Activated CD4-positive, alpha-beta T cell treated with anti-CD3 and anti-CD28 coated beads, Interleukin-2, amount 10 ng/mL, durations not matched to agents 24 days and 14 days (primary cell): ENCODE data around the gene USP40. TPM values are rescaled to one million over a fixed set of nuclear protein-coding genes. Genes with fewer than 3 reads are reported as not detected.

Source experiments
- DNase-seq: peaks from one replicate; pipeline ENCODE4 v3.0.0; 2022
- H3K27ac Mint-ChIP-seq: one replicate; pipeline ENCODE4 v1.8.0; 2022; ENCODE audit warnings: mild to moderate bottlenecking, mixed read lengths
- H3K27me3 Mint-ChIP-seq: one replicate; pipeline ENCODE4 v1.8.0; 2022; ENCODE audit warnings: mixed read lengths
- H3K36me3 Mint-ChIP-seq: one replicate; pipeline ENCODE4 v1.8.0; 2022; ENCODE audit warnings: low read depth, mild to moderate bottlenecking, mixed read lengths
- H3K4me1 Mint-ChIP-seq: one replicate; pipeline ENCODE4 v1.8.0; 2021; ENCODE audit warnings: mixed read lengths
- H3K4me3 Mint-ChIP-seq: one replicate; pipeline ENCODE4 v1.8.0; 2022; ENCODE audit warnings: mild to moderate bottlenecking, moderate library complexity, mixed read lengths
- H3K9me3 Mint-ChIP-seq: one replicate; pipeline ENCODE4 v1.8.0; 2021; ENCODE audit warnings: mixed read lengths
- intact Hi-C: fragments of 100-400 bp; cut with micrococcal nuclease; formaldehyde crosslinking; loops from one replicate; pipeline ENCODE4 v1.15.1; 2023
- total RNA-seq: library from RNA; stranded (reverse); gene quantifications from 2 replicates; pipeline ENCODE4 v1.2.3, GENCODE V29; 2022

The USP40 gene
- total RNA-seq, 1 donor from 2014 or later: 12.8 TPM

DNA sequence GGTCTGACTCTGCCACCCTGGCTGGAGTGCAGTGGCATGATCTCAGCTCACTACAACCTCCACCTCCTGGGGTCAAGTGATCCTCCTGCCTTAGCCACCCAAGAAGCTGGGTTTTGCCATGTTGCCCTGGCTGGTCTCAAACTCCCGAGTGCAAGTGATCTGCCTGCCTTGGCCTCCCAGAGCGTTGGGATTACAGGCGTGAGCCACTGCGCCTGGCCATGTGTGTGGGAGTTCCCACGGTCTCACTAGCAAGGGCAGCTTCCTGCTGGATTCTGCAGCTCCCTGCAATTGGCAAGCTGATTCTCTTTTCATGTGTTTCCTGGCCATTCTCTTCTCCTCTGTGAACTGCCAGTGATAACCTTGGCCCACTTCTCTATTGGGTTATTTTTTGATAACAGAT is 84.0 kb downstream of the USP40 start:
- DNase-seq: no peak
- intact Hi-C loops: no loop called here
- Mint-ChIP-seq H3K4me1 (no peaks in the 10 kb centered on the region), H3K27ac (no peak overlapping the region), H3K27me3 (no peaks in the 10 kb centered on the region), H3K4me3 (no peak overlapping the region), H3K9me3 (no peaks in the 10 kb centered on the region), H3K36me3 (peaks cover 4% of the 10 kb centered on the region)

DNA sequence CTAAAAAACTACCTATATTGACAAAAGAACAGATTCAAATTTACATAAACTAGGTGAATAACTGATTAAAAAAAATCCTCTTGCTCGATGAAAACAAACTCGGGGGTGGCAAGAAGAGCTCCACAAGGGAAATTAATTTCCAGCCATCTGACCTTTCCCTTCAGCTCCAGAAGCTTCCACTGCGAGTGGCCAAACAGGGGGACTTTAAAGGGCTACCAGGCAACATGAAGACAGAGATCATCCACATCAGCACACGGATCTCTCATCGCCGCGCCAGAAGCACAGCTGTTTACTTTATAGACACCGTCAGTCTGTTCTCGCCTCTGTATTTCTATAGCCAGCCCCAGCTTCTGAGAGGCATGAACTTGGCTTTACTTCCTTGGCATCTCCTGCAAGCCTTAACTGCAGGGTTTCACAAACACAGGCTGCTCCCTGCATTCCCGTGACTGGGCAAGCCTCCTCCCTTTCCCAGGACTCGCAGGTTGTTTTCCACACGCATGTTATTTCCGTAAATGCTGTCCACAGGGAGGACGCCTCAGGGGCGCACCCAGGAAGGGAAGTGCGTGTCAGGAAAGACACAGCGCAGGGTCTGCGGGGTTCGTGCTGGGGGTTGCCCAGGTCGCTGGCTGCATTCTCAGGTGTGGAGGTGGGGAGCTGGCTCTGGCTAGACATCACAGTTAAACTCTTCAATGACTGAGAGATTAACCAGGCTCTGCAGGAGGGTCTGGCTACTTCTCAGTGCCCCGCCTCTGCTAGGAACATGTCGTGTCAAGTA is 85.0 kb downstream of the USP40 start:
- Mint-ChIP-seq H3K27ac (no peak overlapping the region), H3K27me3 (no peaks in the 10 kb centered on the region), H3K9me3 (no peaks in the 10 kb centered on the region), H3K4me1 (no peaks in the 10 kb centered on the region), H3K36me3 (peaks cover 4% of the 10 kb centered on the region), H3K4me3 (no peak overlapping the region)
- DNase-seq: no peak
- intact Hi-C loops: no loop called here

DNA sequence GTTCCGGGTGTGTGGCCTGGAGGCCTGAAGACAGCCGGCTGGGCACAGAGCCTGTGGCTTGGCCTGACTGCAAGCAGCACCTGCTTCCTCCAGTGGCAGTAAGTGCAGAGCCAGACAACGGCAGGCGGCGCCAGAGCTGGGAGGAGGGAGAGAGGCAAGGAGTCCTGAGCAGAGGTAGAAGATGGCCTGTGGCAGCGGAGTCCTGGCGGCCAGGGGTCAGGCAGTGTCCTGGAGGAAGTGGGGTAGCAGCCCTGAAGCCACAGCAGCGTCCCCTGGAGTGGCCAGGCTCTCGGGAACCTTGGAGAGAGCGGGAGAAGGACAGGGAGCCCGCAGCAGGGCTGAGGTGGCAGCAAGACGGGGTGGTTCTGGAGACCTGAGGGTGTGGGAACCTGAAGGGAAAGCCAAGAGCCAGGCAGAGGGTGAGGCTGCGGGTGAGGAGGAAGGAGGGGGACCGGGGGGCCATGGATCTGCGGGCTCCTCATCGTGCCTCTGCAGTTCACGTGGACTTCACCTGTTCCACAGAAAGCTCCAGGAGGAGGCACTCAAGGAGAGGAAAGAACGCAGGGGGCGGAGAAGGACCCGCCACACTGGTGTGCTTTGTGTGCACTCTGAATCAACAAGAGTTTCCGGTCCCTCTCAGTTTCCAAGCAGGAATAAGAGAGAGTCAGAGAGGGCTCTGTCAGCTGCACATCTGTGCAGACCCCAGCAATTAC is 85.9 kb downstream of the USP40 start:
- Mint-ChIP-seq H3K4me3 (no peak overlapping the region), H3K9me3 (no peaks in the 10 kb centered on the region), H3K36me3 (peaks cover 4% of the 10 kb centered on the region), H3K27ac (no peak overlapping the region), H3K4me1 (no peaks in the 10 kb centered on the region), H3K27me3 (no peaks in the 10 kb centered on the region)
- intact Hi-C loops: no loop called here
- DNase-seq: no peak

DNA sequence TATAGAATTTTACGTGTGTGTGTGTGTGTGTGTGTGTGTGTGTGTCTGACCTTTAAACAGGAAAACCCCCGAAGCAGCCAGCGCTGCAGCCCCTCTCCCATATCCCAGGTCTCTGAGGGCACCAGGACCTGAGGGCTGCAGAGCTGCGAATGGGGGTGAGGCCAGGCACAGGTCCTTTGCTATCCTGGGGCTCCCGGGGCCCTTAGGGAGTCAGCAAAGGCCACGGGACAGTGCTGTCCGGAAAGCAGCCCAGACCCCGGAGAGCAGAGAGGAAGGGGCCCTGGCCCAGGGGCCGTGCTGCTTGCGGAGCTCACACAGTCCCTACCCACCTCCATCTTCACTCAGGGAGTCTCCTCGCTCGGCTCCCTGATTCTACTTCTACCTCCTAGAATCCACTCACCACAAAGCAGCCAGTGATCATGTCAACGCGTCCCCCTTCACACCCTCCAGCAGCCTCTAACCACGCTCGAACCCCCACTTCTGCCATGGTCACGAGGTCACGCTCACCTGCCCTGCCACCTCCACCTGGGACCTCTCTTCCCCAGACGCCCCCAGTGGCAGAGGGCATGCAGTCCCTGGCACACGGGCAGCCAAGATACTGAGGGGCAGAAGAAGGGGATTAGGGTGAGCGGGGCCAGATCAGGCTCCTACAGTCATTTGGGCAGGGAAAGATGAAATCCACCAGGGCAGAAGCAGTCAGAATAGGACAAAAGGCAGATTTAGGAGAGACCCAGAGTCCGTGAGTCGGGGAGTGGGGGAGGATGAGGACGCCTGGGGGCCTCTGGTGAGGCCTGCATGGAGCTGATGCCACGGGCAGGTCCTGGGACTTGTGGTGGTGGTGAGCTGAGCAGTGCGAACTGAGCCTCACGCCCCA is 86.7 kb downstream of the USP40 start:
- DNase-seq: no peak
- Mint-ChIP-seq H3K36me3 (peaks cover 1% of the 10 kb centered on the region), H3K27me3 (no peaks in the 10 kb centered on the region), H3K9me3 (no peaks in the 10 kb centered on the region), H3K4me1 (no peaks in the 10 kb centered on the region), H3K4me3 (no peak overlapping the region), H3K27ac (no peak overlapping the region)
- intact Hi-C loops: no loop called here

DNA sequence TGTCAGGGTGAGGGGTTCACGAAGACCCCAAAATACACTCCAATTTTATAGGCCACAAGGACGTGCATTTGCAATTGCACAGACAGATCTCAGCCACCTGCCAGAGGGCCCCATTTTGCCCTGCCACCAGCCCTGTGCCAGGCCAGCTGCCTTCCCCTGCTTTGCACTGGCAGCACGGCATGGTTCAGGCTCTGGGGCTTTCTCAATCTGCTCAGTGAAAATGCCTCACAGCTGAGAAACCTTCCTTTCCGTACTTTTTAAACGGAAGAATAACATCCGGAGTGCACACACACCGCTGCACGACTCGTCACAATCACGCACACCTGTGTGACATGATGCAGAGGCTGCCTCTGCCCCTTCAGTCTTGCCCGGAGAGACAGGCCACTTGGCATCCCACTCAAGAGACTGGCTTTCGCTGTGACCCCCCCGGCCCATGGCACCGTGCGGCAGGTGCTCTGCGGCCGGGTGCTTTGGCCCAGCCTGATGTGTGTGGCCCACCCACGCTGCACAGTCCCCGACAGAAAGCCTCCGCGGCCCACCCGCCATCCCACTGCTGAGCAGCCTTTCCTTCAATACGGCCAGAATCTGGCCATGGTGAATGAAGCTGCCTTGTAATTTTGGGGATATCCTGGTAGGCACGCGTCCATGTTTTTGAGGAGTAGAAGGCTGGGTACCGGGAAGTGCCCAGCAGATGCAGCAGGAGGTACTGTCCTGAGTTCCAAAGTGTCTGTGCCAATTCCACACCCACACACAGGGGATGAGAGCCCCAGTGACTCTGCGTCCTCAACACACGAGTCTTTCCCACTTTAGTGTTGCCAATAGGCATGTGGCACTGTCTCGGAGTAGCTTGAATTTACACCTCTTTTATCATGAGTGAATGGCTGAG is 88.8 kb downstream of the USP40 start:
- no peak for DNase-seq
- Mint-ChIP-seq H3K27me3 (no peaks in the 10 kb centered on the region), H3K9me3 (no peaks in the 10 kb centered on the region), H3K4me1 (no peaks in the 10 kb centered on the region), H3K4me3 (no peak overlapping the region), H3K36me3 (peaks cover under 1% of the 10 kb centered on the region), H3K27ac (no peak overlapping the region)
- intact Hi-C loops: no loop called here

DNA sequence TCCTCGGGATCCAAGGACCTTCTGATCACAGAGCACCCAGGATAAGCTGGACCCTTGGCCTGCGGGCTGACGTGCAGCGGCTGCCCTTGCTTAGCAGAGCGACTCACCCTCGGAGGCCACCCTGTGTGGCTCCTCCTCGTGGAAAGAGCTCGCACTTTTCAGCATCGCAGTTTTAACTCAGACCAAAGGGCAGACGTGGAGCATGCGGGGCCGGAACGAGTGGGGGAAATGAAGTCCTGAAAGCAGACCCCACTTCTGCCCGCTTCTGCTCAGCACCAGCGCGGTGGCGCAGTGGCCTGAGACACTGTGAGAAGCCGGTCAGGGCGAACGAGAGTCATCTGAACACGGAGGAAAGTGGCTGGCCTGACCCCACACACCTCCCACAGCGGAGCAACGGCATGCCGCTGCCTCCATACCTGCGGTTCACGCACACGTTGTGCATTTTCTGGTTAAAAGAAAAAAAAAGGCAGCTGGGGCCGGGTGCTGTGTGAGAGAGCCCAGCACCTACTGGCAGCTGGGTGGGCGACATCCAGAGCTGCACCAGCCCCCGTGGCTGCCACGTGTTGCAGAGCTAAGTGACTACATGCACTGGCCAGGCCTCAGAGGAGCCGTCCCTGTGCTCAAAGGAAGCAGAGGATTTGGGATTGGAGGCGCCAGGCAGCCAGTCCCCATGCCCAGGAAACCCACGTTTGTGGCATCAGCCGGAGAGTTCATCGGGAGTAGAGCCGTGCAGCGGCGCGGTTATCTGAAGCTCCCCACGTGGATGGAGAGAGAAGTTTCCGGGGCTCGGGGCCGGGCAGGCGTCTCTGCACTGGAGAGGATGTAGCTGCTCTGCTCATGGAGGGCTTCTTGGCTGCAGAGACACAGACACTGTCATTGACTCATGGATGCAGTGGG is 89.7 kb downstream of the USP40 start:
- Mint-ChIP-seq H3K36me3 (peaks cover 6% of the 10 kb centered on the region), H3K4me1 (no peaks in the 10 kb centered on the region), H3K4me3 (no peak overlapping the region), H3K27ac (no peak overlapping the region), H3K27me3 (no peaks in the 10 kb centered on the region), H3K9me3 (no peaks in the 10 kb centered on the region)
- DNase-seq: no peak
- intact Hi-C loops: no loop called here

DNA sequence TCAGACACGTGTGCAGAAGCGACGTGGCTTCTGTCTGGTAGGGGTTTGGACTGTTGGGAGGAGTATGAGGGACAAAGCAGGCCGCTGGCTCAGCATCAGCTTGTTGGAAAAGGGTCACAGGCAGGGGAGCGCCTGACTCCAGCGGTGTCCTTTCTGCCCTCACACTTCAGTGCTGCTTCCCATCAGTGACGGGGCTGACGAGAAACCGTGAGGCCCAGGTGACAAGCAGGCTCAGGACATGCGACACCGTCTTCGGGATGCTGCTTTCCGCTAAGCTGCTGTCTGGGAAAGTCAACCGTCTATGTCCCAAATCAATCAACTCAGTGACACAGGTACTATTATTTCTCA is 90.5 kb downstream of the USP40 start:
- Mint-ChIP-seq H3K9me3 (no peaks in the 10 kb centered on the region), H3K4me1 (no peaks in the 10 kb centered on the region), H3K4me3 (no peak overlapping the region), H3K36me3 (peaks cover 7% of the 10 kb centered on the region), H3K27ac (no peak overlapping the region), H3K27me3 (no peaks in the 10 kb centered on the region)
- DNase-seq: no peak
- intact Hi-C loops: no loop called here

DNA sequence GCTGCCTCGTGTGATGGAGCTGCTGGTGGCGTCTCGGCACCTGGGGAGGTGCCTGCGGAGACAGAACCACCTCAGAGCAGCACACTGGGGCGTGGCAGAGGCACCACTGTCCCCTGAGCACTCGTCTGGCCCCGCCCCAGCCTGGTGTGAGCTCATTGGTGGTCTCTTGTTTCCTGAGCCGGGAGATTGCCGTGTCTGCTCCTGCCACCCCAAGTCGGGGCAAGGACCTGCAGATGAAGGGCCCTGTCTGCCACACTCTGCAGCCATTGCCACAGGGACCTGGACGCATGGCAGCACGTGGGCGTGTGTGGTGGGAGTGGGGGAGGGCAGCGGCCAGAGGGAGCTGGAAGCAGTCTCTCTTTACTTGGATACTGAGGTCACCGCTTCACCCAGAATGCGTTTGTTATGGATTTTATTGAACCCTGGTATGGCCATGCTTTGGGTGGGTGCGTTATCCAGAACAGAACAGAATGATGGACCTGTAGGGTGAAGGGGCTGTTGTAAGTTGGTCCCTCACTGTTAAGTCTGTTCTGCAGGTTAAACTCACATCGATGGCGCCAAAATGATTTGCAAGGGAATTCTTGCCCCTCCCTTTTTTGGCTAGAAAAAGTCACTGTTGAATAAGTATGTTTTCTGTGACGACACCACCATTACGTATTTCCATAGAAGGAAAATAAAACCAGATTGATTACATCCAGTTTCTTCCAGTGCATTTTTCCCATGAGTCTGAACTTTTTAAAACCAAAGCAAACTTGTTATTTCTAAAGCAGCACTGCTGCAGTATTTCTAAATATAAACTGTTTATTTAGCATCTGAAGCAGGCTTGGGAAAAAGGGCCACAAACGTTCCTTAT is 92.0 kb downstream of the USP40 start:
- DNase-seq: no peak
- Mint-ChIP-seq H3K9me3 (no peaks in the 10 kb centered on the region), H3K4me3 (no peak overlapping the region), H3K27ac (no peak overlapping the region), H3K36me3 (peaks cover 8% of the 10 kb centered on the region), H3K4me1 (no peaks in the 10 kb centered on the region), H3K27me3 (no peaks in the 10 kb centered on the region)
- intact Hi-C loops: no loop called here

DNA sequence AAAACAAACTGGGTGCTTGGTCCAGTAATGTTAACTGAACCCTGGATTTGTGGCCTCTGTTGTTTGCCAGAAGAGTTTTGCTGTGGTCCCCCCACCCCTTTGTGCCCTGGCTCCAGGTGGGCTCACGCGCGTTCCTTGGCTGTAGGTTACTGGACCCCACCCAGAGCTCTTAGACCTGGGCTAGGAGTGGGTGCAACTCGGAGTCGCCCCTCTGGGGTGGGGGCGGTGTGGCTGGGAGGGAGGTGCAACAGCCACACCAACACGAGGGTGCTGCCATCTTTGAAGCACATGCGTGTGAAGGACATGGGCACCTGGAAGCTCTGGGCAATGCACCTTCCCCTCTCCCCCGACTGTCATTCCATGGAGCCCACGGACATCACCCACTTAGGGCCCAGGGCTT is 92.7 kb downstream of the USP40 start:
- no peaks in the 10 kb centered on the region for H3K27me3 Mint-ChIP-seq
- no peak overlapping the region for H3K4me3 Mint-ChIP-seq
- no peak for DNase-seq
- intact Hi-C loops: no loop called here
- H3K4me1 Mint-ChIP-seq: no peaks in the 10 kb centered on the region
- peaks cover 13% of the 10 kb centered on the region for H3K36me3 Mint-ChIP-seq
- H3K9me3 Mint-ChIP-seq: no peaks in the 10 kb centered on the region
- no peak overlapping the region for H3K27ac Mint-ChIP-seq

DNA sequence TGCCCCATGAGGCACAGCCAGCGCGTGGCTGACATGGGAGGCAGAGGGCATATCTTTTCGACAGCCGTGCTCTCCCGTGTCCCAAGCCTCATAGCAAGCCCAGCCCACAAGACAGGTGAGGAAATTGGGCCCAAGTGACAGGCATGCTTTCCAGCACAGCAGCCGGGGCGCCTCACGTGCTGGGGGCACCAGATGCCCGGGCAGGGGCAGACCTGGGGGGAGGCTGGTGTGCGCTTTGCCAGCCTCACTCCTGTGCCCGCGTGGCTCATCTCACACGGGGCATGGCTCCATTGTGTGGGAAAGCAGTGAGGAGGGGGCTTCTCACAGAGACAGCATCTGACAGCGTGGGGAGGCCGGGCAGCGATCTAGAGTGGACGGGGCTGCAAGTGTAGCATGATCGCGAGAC is 93.2 kb downstream of the USP40 start:
- Mint-ChIP-seq H3K4me1 (no peaks in the 10 kb centered on the region), H3K27ac (no peak overlapping the region), H3K4me3 (no peak overlapping the region), H3K36me3 (peaks cover 13% of the 10 kb centered on the region), H3K27me3 (no peaks in the 10 kb centered on the region), H3K9me3 (no peaks in the 10 kb centered on the region)
- DNase-seq: no peak
- intact Hi-C loops: no loop called here

DNA sequence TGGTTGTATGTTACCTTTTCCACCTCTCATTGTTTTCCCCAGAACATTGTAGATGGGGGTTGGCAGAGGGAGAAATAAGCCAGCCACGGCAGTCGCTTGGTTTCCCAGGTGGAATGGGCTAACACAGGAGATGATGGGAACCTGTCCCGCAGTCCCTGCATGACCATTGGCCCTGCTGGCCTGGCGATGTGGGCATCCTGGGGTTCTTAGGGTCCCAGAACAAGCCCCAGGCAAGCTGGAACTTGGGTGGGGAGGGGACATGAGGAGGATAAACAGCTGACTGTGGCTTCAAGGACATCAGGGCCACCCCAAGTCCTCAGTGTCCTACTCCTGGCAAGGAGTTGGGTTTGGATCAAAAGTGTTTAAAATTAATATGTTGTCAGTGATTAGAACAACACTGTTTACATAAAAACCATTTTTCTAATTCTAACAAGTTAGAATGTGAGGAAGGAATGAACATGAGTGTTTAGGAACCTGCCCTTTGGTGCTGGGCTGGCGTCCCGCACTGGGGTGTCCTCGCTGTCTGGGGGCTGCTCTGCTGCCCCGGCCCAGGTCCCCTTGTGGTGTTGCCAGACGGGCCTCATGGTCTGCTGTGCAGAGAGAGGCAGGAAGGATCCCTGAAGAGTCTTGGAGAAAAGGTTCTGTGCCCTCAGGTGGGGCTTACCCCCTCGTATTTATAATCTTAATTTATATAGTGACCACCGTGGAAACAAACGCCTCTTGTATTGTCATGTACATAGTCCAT is 95.1 kb downstream of the USP40 start:
- no peaks in the 10 kb centered on the region for H3K27me3 Mint-ChIP-seq
- DNase-seq: no peak
- no peaks in the 10 kb centered on the region for H3K9me3 Mint-ChIP-seq
- no peaks in the 10 kb centered on the region for H3K4me1 Mint-ChIP-seq
- H3K4me3 Mint-ChIP-seq: no peak overlapping the region
- intact Hi-C loops: no loop called here
- no peak overlapping the region for H3K27ac Mint-ChIP-seq
- H3K36me3 Mint-ChIP-seq: peaks cover 19% of the 10 kb centered on the region
